HG02938 (cell line): ENCODE results near the gene NPBWR2.

ENCODE experiments used
- ATAC-seq: cut with Tn5 transposase; IDR thresholded peaks from one replicate; pipeline ENCODE4 v1.9.1; 2021; ENCODE audit warnings: mild to moderate bottlenecking, moderate library complexity; ENCODE audit not compliant: unreplicated experiment

NPBWR2 gene

DNA sequence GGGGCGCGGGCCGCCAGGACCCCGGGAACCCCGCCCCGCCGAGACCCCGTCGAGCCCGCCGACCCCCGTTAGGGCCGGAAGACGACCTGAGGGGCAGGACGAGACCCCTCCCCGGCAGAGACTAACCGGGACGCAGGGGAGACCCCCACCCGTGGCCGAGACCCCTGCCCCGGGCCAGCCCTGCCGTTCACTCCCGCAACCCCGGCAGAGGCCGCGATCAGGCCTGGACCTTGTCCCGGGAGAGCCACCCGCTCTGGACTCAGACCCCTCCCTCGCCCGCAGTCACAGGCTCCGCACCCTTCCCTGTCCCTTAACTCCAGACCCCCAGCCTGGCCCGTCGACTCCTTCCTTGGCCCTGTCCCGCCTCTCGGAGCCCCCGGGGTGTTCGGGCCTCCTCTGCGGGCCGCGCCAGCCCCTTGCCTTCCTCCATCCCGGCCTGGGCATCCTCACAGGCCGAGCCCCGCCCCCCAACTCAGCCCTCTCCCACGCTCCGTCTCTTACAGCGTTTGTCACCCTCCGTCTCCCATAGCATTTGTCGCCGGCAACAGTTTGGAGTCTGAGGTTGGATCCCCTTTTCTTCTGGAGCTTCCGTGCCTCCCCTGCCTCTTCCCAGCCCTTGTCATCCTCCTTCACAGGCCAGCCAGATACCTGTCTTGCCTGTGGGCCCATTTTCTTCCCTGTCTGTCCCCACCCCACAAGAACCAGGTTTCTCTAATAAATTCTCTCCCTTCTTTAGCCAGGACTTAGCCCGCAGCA lies 43.8 kb downstream of the NPBWR2 start:
- ATAC-seq = no peak

- peak; percentile 74 for ATAC-seq
Measured at GRCh38 chr20:64062596-64063388, 44.6 kb downstream of the NPBWR2 start, which contains the start of gene TCEA2. Gene TCEA2, plus strand, starts transcription at chr20:64063198. Its CDS starts 115 bp downstream, at chr20:64063313.

DNA sequence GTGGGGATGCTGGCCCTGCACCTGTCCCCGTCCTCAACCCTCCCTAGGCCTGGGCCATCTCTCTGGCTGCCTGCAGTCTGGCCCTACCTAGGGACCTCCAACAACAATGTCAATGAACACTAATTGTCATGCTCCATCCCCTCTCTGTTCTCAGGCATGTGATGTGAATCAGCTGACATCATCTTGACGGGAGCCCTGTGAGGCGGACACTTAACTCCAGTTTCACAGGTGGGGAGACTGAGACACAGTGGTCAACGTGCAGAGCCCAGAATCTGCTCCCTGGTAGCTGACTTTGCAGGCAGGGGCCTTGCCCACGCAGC lies 45.1 kb downstream of the NPBWR2 start:
- ATAC-seq = no peak

DNA sequence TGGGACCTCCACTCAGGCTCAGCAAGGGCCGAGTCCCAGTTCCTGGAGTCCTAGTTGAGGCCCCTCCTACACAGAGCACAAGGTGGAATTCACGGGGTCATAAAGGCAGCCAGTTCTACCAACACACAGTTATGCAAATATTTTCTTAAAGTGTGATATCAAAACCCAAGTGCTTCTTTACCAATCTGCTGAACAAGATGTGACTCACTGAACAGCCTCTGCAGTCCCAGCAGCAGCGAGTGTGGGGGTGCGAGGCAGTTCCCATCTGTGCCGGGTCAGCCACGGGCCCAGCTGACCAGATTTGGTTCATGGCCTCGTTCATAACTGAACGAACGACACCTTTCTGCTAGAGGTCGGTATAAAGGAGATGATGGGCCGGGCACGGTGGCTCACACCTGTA lies 48.8 kb downstream of the NPBWR2 start:
- ATAC-seq = no peak

GRCh38 chr20:64057628-64058498 lies 49.5 kb downstream of the NPBWR2 start:
- no peak for ATAC-seq

GRCh38 chr20:64056889-64057627 lies 50.3 kb downstream of the NPBWR2 start:
- ATAC-seq = no peak

- ATAC-seq = no peak
Measured at GRCh38 chr20:64056639-64056888, 50.8 kb downstream of the NPBWR2 start.

- ATAC-seq = no peak
Measured at GRCh38 chr20:64055893-64056638, 51.3 kb downstream of the NPBWR2 start.

GRCh38 chr20:64055396-64055892 lies 51.9 kb downstream of the NPBWR2 start:
- no peak for ATAC-seq

- ATAC-seq = no peak
Measured at GRCh38 chr20:64053841-64054661, 53.3 kb downstream of the NPBWR2 start.
